Neural progenitor cell (in vitro differentiated cells): ENCODE results near the gene F7.

ENCODE experiments used
- CTCF ChIP-seq: fragments of 200-600 bp; sonication (generic); IDR thresholded peaks from 2 replicates; pipeline ENCODE4 v1.5.1; 2017; ENCODE audit warnings: antibody characterized with exemption, mild to moderate bottlenecking
- EZH2phosphoT487 ChIP-seq: fragments of 200-600 bp; sonication (generic); IDR thresholded peaks from 2 replicates; pipeline ENCODE4 v1.6.1; 2017; ENCODE audit warnings: antibody characterized with exemption

- TF ChIP-seq EZH2phosphoT487 (no peak), CTCF (no peak)
Observed at GRCh38 chr13:113115363-113116205, 10.0 kb downstream of the F7 start.
